ENCODE data around the gene EDC3. TPM values are rescaled to one million over a fixed set of nuclear protein-coding genes. Genes with fewer than 3 reads are reported as not detected.

Gene EDC3
- total RNA-seq, 2 donors from 2014 or later, result 20.6 to 36.8 TPM

- no peak overlapping the region for H3K27ac ChIP-seq
- intact Hi-C loops (cut with DNase I), result no loop called here
- H3K27me3 ChIP-seq (replicated peaks; ENCODE audit: insufficient read depth), result no peaks in the 10 kb centered on the region
- no peak overlapping the region for H3K4me3 ChIP-seq
- peaks cover 14 to 50% of the 10 kb centered on the region in 2 donors for H3K36me3 ChIP-seq
- H3K9me3 ChIP-seq, result no peaks in the 10 kb centered on the region
- TF ChIP-seq POLR2AphosphoS5 (IDR thresholded peaks at IDR 0.05), result no peak
- TF ChIP-seq, protein P1, sequence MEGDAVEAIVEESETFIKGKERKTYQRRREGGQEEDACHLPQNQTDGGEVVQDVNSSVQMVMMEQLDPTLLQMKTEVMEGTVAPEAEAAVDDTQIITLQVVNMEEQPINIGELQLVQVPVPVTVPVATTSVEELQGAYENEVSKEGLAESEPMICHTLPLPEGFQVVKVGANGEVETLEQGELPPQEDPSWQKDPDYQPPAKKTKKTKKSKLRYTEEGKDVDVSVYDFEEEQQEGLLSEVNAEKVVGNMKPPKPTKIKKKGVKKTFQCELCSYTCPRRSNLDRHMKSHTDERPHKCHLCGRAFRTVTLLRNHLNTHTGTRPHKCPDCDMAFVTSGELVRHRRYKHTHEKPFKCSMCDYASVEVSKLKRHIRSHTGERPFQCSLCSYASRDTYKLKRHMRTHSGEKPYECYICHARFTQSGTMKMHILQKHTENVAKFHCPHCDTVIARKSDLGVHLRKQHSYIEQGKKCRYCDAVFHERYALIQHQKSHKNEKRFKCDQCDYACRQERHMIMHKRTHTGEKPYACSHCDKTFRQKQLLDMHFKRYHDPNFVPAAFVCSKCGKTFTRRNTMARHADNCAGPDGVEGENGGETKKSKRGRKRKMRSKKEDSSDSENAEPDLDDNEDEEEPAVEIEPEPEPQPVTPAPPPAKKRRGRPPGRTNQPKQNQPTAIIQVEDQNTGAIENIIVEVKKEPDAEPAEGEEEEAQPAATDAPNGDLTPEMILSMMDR (IDR thresholded peaks at IDR 0.05), result no peak
- TF ChIP-seq POLR2A (IDR thresholded peaks at IDR 0.05), result no peak
- H3K4me1 ChIP-seq (replicated peaks), result no peaks in the 10 kb centered on the region
- no peak for DNase-seq (ENCODE audit: low spot score)
- 51% methylated on average over 5 of the region's 5 CpGs for WGBS
These were observed 66.9 kb downstream of the EDC3 start for GRCh38 chr15:74628949-74629348.

- Histone ChIP-seq H3K4me3 (no peak overlapping the region), H3K27ac (no peak overlapping the region), H3K4me1 (replicated peaks) (no peaks in the 10 kb centered on the region), H3K9me3 (no peaks in the 10 kb centered on the region), H3K27me3 (replicated peaks; ENCODE audit: insufficient read depth) (no peaks in the 10 kb centered on the region), H3K36me3 (peaks cover 14 to 57% of the 10 kb centered on the region in 2 donors)
- intact Hi-C loops (cut with DNase I), result no loop called here
- WGBS, result 81% methylated on average over 3 of the region's 3 CpGs
- TF ChIP-seq, protein P1 (IDR thresholded peaks at IDR 0.05), result no peak
- TF ChIP-seq POLR2AphosphoS5 (IDR thresholded peaks at IDR 0.05), result no peak
- TF ChIP-seq POLR2A (IDR thresholded peaks at IDR 0.05), result no peak
- DNase-seq (ENCODE audit: low spot score), result no peak
These were observed 67.6 kb downstream of the EDC3 start for GRCh38 chr15:74628199-74628598.

- intact Hi-C loops (cut with DNase I), result no loop called here
- no peaks in the 10 kb centered on the region for H3K4me1 ChIP-seq (replicated peaks)
- TF ChIP-seq, protein P1 (IDR thresholded peaks at IDR 0.05), result no peak
- TF ChIP-seq POLR2A (IDR thresholded peaks at IDR 0.05), result no peak
- TF ChIP-seq POLR2AphosphoS5 (IDR thresholded peaks at IDR 0.05), result no peak
- H3K9me3 ChIP-seq, result no peaks in the 10 kb centered on the region
- no peak for DNase-seq (ENCODE audit: low spot score)
- H3K27ac ChIP-seq, result no peak overlapping the region
- peaks cover 14 to 62% of the 10 kb centered on the region in 2 donors for H3K36me3 ChIP-seq
- H3K27me3 ChIP-seq (replicated peaks; ENCODE audit: insufficient read depth), result no peaks in the 10 kb centered on the region
- 70% methylated on average over 5 of the region's 5 CpGs for WGBS
- H3K4me3 ChIP-seq, result no peak overlapping the region
These were observed 68.1 kb downstream of the EDC3 start for GRCh38 chr15:74627766-74628165.

GRCh38 chr15:74626752-74627692, 68.8 kb downstream of the EDC3 start:
- Histone ChIP-seq H3K27me3 (replicated peaks; ENCODE audit: insufficient read depth) (no peaks in the 10 kb centered on the region), H3K4me1 (replicated peaks) (no peaks in the 10 kb centered on the region), H3K9me3 (no peaks in the 10 kb centered on the region), H3K27ac (no peak overlapping the region), H3K4me3 (no peak overlapping the region), H3K36me3 (peaks cover 17 to 69% of the 10 kb centered on the region in 2 donors)
- TF ChIP-seq POLR2AphosphoS5 (IDR thresholded peaks at IDR 0.05), result no peak
- no peak for TF ChIP-seq POLR2A (IDR thresholded peaks at IDR 0.05)
- TF ChIP-seq, protein P1 (IDR thresholded peaks at IDR 0.05), result no peak
- 85% methylated on average over 10 of the region's 10 CpGs for WGBS
- intact Hi-C loops (cut with DNase I), result no loop called here
- no peak for DNase-seq (ENCODE audit: low spot score)

DNA sequence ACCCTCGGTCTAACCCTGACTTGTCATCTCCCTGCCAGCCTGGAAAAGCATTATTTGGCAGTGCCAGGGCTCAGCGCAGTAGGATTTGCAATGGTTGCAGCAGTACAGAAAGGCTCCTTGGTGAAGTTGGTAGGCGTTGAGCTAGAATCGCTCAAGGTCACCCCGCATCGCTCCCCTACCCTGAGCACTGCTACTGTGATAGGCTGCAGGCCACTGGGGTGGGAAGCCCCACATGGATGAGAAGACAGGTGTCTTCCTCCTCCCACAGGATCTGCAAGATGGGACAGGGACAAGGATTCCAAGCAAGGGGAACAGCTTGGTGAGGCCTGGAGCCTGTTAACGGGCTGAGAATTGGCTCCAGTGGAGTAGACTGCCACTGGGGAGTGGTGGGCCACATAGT, 69.5 kb downstream of the EDC3 start:
- Histone ChIP-seq H3K27me3 (replicated peaks; ENCODE audit: insufficient read depth) (no peaks in the 10 kb centered on the region), H3K9me3 (no peaks in the 10 kb centered on the region), H3K36me3 (peaks cover 20 to 72% of the 10 kb centered on the region in 2 donors), H3K27ac (no peak overlapping the region), H3K4me1 (replicated peaks) (no peaks in the 10 kb centered on the region), H3K4me3 (no peak overlapping the region)
- TF ChIP-seq, protein P1 (IDR thresholded peaks at IDR 0.05), result no peak
- no peak for TF ChIP-seq POLR2AphosphoS5 (IDR thresholded peaks at IDR 0.05)
- TF ChIP-seq POLR2A (IDR thresholded peaks at IDR 0.05), result no peak
- no peak for DNase-seq (ENCODE audit: low spot score)
- WGBS, result 95% methylated on average over 7 of the region's 7 CpGs
- intact Hi-C loops (cut with DNase I), result no loop called here

Measured in prostate gland (tissue), 2 donors.